Measurements from ENCODE around the gene GTF3C2. TPM values are rescaled to one million over a fixed set of nuclear protein-coding genes. Genes with fewer than 3 reads are reported as not detected.

Gene GTF3C2
- total RNA-seq, 1 donor from 2014 or later: 16.2 TPM

DNA sequence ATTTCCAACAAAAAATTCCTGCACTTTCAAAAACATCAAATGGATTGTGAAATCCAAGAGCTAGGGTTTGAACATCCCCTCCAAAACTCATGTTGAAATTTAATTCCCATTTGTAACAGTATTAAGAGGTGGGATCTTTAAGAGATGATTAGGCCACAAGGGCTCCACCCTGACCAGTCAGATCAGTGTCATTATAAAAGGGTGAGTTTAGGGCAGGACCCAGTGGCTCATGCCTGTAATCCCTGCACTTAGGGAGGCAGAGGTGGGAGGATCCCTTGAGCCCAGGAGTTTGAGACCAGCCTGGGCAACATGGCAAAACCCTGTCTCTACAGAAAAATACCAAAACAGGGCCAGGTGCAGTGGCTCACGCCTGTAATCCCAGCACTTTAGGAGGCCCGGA lies 8.9 kb downstream of the GTF3C2 start:
- Histone ChIP-seq H3K27me3 (ENCODE audit: low read depth) (no peaks in the 10 kb centered on the region), H3K36me3 (peaks cover 15% of the 10 kb centered on the region), H3K27ac (replicated peaks) (no peak overlapping the region), H3K4me3 (no peak overlapping the region), H3K4me1 (no peaks in the 10 kb centered on the region), H3K9me3 (replicated peaks) (no peaks in the 10 kb centered on the region)
- TF ChIP-seq, protein P1, sequence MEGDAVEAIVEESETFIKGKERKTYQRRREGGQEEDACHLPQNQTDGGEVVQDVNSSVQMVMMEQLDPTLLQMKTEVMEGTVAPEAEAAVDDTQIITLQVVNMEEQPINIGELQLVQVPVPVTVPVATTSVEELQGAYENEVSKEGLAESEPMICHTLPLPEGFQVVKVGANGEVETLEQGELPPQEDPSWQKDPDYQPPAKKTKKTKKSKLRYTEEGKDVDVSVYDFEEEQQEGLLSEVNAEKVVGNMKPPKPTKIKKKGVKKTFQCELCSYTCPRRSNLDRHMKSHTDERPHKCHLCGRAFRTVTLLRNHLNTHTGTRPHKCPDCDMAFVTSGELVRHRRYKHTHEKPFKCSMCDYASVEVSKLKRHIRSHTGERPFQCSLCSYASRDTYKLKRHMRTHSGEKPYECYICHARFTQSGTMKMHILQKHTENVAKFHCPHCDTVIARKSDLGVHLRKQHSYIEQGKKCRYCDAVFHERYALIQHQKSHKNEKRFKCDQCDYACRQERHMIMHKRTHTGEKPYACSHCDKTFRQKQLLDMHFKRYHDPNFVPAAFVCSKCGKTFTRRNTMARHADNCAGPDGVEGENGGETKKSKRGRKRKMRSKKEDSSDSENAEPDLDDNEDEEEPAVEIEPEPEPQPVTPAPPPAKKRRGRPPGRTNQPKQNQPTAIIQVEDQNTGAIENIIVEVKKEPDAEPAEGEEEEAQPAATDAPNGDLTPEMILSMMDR (IDR thresholded peaks at IDR 0.05; ENCODE audit: borderline replicate concordance): no peak
- intact Hi-C loops (cut with micrococcal nuclease): no loop called here
- no peak for DNase-seq

DNA sequence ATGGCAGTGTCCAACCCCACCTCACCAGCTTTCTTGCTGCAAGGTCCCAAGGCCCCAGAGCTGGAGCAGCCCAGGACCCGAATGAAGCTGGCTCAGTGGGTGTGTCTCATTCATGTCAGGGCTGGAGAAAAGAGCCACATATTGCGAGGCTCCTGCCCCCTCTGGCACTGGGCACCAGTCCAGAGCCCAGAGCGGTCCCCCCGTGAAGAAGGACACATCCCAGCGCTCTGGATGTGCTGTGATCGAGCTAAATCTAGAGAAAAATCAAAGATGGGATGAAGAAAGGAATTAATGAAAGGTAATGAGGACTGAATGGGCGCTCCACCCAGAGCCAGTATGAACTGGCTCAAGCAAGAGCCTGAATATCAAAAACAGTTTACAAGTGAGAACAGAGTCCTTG lies 20.4 kb downstream of the GTF3C2 start:
- H3K36me3 ChIP-seq: peaks cover 99% of the 10 kb centered on the region
- TF ChIP-seq, protein P1 (IDR thresholded peaks at IDR 0.05; ENCODE audit: borderline replicate concordance): no peak

DNA sequence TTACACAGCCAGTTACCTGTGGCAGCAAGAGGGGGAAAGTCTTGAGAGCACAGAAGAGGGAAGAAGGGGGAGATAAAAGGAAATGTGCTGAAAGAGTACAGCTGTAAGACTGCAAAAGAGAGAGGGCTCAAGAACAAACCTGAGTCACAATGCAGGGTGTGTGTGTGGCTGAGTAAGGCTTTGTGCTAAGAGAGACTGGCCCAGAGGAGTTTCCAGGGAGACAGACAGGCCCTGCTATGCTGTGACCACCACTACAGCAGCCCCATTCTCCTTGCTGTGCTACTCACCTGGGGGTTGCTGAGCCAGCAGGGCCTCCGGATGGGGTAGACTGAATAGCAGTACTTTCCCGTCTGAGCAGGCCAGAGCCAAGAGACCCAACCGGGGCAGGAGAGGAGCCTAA lies 21.3 kb downstream of the GTF3C2 start:
- H3K27ac ChIP-seq (replicated peaks): no peak overlapping the region
- DNase-seq: no peak
- no peak overlapping the region for H3K4me3 ChIP-seq
- no peaks in the 10 kb centered on the region for H3K4me1 ChIP-seq
- H3K27me3 ChIP-seq (ENCODE audit: low read depth): no peaks in the 10 kb centered on the region
- TF ChIP-seq, protein P1 (IDR thresholded peaks at IDR 0.05; ENCODE audit: borderline replicate concordance): no peak
- intact Hi-C loops (cut with micrococcal nuclease): no loop called here
- peaks cover 99% of the 10 kb centered on the region for H3K36me3 ChIP-seq
- no peaks in the 10 kb centered on the region for H3K9me3 ChIP-seq (replicated peaks)

More for the DNA sequence above, 20.4 kb downstream of the GTF3C2 start:
- Histone ChIP-seq H3K27ac (replicated peaks) (no peak overlapping the region), H3K27me3 (ENCODE audit: low read depth) (no peaks in the 10 kb centered on the region), H3K4me1 (no peaks in the 10 kb centered on the region), H3K9me3 (replicated peaks) (no peaks in the 10 kb centered on the region), H3K4me3 (no peak overlapping the region)
- no peak for DNase-seq
- intact Hi-C loops (cut with micrococcal nuclease): no loop called here

DNA sequence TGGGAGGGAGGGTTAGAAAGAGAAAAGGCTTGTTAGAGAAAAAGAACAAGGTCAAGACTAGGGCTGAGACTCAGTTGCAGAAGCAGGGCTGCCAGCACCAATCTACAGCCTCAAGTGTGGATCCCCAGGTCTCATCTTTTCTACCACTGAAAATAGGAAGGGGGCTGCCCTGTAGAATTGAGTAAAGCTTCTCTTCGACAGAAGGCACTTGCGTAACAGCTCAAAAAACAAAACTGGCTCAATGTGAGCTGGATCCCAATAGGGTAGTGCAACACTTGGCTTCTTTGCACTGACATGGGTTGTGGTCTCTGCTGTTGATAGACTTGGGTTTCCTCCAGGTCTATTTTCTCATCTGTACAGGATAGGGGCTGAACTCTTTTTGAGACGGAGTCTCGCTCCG lies 31.8 kb downstream of the GTF3C2 start:
- intact Hi-C loops (cut with micrococcal nuclease): no loop called here
- H3K9me3 ChIP-seq (replicated peaks): no peaks in the 10 kb centered on the region
- no peak overlapping the region for H3K4me3 ChIP-seq
- TF ChIP-seq, protein P1 (IDR thresholded peaks at IDR 0.05; ENCODE audit: borderline replicate concordance): no peak
- no peak for DNase-seq
- no peaks in the 10 kb centered on the region for H3K27me3 ChIP-seq (ENCODE audit: low read depth)
- peaks cover 43% of the 10 kb centered on the region for H3K4me1 ChIP-seq
- peaks cover 44% of the 10 kb centered on the region for H3K36me3 ChIP-seq
- H3K27ac ChIP-seq (replicated peaks): peak overlapping the region; percentile 96

DNA sequence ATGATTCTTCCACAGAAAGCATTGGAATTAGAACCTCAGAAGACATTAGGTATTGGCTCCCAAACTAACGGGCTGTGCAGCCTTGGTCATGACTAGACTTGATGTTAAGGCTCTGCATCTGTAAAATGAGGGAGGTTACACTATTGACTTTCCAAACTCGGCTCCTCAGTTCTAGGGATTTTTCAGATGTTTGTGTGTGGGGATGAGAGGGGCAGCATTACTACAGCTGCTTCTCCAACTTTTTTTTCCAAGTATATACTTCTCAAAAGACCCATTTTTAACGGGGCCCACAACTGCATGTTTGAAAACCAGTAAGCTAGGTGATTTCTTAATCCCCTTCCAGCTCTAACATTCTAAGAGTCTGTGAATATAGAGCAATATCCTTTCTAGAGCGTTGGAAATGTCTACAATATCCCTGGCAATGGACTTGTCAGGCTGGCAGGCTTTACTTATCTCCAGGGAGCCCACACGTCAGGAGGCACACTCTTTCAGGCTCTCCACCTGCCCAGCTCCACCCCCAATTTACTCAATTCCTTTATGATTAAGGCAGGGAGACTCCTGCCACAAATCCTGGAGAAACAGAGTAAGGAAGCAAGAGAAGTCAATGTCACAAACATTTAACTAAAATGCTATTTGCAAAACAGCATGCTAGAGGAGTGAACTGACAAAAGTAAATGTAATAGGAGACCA lies 32.8 kb downstream of the GTF3C2 start:
- H3K27me3 ChIP-seq (ENCODE audit: low read depth): no peaks in the 10 kb centered on the region
- peaks cover 43% of the 10 kb centered on the region for H3K4me1 ChIP-seq
- peaks cover 34% of the 10 kb centered on the region for H3K36me3 ChIP-seq
- H3K9me3 ChIP-seq (replicated peaks): no peaks in the 10 kb centered on the region
- H3K4me3 ChIP-seq: peak overlapping the region; percentile 87
- H3K27ac ChIP-seq (replicated peaks): peak overlapping the region; percentile 96
- TF ChIP-seq, protein P1 (IDR thresholded peaks at IDR 0.05; ENCODE audit: borderline replicate concordance): no peak
- intact Hi-C loops (cut with micrococcal nuclease): no loop called here
- DNase-seq: no peak
